ENCODE results near the gene UCK2.

UCK2 gene

DNA sequence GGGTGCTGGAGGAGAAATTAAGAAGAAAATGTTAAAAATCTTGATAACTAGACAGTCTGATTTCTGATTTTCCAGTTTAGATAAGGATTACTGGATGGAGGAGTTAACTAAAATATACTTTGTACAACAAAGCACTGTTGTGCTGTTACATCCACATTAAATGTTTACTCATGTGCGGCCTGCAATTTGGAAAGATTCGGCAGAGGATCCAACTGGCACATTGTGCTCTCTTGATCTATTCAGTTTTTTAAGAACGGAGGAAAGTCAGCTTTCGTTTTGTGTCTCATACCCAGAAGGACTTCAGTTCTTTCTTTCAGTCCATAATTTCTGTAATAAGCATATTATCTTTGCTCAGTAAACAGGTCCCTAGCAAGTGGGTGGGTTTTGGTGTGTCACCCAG is 52.5 kb downstream of the UCK2 start:
- DNase-seq (ENCODE audit: low spot score), result no peak

DNA sequence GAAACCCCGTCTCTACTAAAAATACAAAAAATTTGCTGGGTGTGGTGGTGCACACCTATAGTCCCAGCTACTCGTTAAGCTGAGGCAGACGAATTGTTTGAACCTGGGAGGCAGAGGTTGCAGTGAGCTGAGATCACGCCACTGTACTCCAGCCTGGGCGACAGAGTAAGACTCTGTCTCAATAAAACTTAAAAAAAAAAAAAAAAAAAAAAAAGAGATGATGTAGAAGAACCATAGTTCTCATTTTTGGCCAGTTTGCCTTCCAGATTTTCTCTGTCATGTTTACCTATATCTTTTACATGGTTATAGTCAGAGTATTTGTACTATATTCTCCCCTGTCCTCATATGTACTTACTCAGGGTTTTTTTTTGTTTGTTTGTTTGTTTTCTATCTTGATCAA is 53.6 kb downstream of the UCK2 start:
- no peak for DNase-seq (ENCODE audit: low spot score)

DNA sequence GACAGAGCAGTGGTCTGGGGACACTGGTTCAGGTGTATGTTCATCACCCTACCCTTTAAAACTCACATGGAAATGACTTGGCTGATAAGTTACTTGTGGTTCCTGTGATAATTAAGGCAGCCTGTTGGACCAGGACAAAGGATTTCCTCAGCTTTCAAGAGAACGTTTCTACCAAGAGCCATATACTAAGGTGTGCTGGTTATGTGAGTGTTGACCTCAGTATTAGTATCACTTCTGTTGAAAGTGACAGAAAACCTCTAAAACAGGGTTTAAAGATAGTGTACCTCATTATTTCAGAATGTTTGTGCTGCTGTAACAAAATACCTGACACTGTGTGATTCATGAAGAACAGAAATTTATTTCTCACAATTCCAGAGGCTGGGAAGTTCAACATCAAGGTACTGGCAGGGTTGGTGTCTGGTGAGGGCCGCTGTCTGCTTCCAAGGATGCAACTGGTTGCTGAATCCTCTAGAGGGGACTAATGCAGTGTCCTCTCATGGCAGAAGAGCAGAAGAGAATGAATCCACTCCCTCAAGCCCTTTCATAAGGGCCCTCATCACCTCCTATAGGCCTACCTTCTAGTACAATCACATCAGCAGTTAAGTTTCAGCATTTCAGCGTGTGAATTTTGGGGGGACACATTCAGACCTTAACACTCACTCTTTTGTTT is 54.9 kb downstream of the UCK2 start:
- no peak for DNase-seq (ENCODE audit: low spot score)

DNA sequence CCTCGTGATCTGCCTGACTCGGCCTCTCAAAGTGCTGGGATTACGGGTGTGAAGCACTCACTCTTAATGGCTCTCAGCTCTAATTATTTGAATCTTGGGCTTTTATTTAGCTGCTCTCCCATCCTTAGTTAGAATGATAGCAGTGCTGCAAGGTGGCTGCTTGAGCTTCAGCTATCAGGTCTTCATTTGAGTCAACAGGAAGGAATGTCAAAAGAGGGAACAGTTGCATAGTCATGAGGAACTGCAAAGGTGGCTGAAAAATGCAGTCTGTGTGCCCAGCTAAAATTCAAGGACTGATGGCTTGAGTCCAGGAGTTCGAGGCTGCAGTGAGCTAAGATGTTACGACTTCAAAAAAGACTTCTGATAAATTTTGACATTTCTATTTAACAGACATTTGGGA is 55.6 kb downstream of the UCK2 start:
- DNase-seq (ENCODE audit: low spot score), result no peak

DNA sequence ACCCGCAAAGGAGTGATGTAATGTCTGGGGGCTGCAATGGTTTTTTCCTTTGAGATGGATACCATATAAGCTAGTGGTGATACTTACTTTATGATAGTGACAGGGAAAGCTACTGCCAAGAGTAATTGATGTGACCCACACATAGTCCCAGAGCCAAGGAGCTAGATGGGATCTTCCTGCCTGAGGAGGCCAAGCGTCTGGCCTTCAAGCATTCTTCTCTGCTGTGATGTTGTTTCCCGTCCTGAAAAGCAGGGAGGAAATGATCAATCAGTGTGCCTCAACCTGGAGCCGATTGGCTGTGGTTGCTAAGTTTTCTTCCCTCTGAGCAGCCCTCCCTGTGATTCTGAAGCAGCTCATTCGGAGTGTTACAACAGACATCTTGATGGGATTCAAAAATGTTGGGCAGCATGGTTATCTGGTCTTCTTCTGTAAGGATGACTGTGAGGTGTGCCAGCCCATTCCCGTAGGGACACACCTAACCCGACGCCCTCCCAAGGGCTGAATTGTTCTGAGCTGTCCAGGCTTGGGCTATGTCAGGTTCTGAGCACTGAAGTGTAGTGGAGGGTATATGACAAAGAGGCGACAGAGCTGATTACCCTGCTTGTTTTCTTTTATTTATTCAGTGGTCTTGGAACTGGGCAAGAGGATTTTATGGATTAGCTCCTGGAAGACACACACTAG is 56.7 kb downstream of the UCK2 start:
- DNase-seq (ENCODE audit: low spot score), result no peak

DNA sequence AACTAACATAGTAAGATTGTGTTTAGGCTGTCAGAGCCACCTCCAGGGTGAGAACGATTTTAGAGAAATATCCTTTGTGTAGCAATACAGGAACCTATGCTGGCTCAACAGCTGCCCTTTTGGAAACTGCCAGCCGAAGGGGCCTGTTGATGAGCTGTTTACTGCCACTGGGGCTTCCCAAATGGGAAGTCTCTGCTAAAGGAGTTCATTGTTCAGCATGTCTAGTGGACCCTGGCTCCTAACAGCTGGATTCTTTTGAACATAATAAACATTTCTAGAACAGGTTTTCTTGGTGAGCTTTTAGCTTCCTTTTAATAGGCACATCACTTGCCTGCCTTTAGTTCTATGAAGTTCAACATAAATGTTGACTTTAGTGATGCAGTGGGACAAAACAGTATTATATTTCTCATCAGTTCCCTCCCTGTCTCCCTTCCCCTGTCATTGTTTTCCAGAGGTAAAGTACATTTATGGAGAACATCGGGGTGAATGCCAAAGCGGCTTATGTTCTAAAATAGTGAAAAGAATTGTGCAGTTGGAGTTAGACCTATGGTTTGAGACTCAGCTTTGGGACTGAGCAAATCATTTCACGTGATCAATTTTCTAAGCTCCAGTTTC is 57.4 kb downstream of the UCK2 start:
- DNase-seq (ENCODE audit: low spot score), result no peak

DNA sequence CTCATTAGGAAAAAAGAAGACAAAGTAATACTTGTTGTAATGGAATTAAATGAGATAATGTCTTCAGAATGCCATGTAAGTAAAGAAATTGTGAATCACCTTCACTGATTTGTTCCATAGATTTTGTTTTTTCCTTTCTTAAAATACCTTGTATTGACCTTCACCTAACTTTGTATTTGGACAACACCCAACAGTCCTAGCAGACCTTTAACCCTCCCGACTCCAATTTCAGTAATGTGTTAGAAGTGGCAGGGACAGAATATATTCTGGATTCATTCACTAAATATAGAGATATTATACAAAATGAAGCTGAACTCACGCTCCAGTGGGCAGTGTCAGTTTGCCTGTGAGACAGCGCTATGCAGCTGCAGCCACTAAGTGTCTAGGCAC is 57.9 kb downstream of the UCK2 start:
- no peak for DNase-seq (ENCODE audit: low spot score)

DNA sequence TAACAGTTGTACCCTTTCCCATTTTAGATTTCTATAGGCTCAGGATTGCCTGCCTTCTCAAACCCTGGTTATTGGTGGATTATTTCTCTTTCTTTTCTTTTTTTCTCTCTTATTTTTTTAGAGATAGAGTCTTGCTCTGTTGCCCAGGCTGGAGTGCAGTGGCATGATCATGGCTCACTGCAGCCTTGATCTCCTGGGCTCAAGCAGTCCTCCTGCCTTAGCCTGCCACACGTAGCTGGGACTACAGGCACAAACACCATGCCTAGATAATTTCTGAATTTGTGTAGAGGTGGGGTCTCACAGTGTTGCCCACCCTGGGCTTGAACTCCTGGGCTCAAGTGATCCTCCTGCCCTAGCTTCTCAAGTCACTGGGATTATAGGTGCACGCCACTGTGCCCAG is 58.8 kb downstream of the UCK2 start:
- DNase-seq (ENCODE audit: low spot score), result no peak

DNA sequence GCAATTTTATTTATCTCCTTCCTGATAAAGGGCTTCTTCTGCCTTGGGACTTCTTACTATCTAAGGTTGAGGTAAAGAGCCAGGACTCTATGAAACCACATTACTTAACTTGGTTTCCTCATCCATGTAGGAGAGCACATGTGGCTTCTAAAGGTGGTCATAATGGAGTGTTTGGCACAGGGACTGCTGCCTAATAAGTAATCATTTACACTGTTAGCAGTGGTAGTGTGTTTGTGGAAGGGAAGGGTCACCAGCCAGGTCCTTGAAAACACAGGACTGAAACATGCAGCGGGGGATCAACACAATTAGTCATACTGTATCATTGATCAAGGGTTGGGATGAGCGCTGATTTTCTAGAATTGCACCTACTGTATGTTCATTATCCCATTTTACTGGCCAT is 59.6 kb downstream of the UCK2 start:
- DNase-seq (ENCODE audit: low spot score), result no peak

DNA sequence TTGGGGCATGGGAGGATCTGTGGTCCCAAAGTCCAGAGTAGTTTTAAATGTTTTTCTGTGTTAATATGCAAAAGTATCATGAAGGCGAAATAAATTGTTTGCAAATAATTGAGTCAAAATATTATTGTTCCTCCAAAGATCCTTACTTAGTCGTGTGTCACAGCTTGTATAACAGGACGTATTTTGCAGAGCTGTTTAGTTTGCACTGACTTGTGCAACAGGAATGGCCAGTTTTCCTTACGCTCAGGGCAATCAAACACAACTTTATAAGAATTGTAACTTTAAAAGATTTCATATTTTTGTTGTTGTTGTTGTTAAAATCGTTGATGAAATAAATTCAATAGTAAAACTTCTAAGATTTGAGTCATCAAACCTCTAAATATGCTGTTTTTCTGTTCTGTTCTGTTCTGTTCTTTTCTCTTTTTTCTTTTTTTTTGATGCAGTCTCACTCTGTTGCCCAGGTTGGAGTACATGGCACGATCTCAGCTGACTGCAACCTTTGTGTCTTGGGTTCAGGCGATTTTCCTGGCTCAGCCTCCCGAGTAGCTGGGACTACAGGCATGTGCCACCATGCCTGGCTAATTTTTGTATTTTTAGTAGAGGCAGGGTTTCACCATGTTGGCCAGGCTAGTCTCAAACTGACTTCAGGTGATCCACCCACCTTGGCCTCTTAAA is 60.6 kb downstream of the UCK2 start:
- DNase-seq (ENCODE audit: low spot score), result no peak

DNA sequence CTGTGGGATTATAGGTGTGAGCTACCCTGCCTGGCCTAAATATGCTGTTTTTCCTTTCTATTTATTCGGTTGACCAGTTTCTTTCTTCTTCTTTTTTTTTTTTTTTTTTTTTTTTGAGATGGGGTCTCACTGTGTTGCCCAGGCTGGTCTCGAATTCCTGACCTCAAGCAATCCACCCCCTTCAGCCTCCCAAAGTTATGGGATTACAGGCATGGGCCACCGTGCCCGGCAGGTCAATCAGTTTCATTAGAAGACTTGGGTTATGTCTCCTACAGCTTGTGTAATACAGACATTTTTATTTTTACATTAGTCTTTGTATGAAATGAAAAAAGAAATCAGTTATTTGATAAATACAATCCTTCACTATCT is 61.1 kb downstream of the UCK2 start:
- DNase-seq (ENCODE audit: low spot score), result no peak

DNA sequence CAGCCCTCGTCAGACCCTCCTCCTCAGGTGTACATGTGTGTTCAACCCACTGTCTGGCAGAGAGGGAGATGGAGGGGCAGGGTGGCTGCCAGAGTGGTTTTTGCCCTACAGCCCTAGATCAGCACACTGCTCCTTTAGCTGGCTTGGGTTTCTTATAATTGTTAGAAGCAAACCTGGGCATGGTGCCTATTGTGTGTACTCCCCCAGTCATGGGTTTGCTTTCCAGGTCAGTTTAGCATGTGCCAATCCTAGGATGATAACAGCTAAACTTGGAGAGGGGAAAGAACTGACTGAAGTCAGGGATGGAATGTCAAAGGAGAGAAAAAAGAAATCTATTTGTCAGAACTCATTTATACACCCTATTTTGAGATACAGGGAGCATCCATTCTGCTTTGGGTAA is 63.3 kb downstream of the UCK2 start:
- no peak for DNase-seq (ENCODE audit: low spot score)

DNA sequence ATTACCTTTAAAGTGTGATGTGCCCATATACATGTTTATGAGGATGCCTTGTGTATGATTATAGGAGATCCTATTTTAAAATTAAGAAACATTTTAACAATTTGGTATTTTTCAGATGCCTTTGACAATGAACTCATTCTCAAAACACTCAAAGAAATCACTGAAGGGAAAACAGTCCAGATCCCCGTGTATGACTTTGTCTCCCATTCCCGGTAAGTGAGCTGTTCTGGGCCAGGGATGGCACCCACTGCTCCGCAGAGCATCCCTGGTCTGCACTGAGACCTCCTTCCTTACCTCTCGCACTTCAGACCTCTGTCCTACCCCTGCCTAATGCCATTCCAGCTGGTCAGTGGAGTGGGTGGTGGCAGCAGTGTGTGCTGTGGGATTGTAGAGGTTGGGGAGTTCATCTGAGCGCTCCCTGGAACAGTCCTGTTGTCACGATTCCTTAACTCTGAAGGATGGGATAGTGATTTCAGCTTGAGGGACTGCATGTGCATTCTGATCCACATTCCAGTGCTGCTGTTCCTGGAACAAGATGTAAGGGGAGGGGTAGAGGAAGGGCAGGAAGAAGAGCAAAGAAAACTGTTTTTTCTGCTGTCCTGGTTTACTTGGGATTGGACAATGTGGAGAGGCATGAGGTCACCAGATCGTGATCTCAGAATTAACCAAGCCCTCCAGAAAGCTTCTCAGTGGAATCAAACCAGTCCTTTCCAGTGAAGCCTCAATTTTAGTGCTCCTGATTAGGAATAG is 63.9 kb downstream of the UCK2 start:
- no peak for DNase-seq (ENCODE audit: low spot score)

DNA sequence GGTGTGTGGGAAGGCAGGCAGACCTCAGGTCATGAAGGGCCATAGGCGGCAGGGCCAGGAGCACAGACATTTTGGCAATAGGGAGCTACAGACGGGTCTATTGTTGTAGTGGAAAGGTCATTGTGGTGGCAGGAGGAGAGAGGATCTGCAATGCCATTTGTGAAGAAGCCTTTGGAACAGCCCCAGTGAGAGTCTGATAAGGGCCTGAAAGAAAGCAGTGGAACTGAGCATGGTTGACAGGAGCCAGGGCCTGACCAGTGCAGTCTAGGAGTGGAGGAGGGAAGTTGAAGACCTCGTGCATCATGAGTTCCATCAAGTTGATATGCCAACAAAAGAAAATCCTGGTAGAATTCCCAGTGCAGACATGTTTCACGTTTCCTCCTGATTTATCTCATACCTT is 65.5 kb downstream of the UCK2 start:
- no peak for DNase-seq (ENCODE audit: low spot score)

DNA sequence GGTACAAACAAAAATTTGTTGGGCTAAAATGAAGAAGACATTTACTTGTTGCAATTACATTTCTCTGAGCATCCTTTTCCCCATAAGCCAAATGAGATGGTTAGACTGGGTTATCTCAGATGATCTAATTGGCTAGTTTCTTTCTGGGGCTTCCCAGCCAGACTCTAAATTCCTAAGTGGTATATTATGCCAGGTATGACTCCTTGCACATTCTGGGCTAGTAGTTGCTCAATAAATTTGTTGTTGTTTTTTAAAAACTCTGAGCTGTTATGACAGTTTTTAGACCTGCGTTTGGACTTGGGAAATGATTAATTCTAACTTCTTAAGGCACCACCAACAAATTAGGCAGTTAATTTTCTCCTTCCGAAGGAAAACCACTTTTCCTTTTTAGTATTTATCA is 66.1 kb downstream of the UCK2 start:
- no peak for DNase-seq (ENCODE audit: low spot score)

DNA sequence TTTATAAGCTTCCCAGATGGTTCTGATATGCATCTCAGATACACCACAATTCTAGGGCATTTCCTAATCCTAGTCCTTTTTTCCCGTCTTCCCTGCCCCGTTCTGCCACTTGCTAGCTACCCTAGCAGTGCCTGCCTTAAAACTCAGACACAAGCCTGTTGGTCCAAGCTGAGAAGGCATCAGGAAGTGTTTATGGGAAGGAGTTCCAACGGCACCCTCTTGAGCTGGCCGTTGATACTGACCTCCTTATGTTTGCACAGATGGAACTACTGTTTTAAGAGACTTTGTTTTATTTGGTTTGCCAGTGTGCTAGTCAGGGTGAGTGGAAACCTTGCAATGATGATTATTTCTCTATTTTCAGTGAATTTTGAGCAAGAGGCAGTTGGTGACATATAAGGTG is 67.2 kb downstream of the UCK2 start:
- DNase-seq (ENCODE audit: low spot score), result no peak

DNA sequence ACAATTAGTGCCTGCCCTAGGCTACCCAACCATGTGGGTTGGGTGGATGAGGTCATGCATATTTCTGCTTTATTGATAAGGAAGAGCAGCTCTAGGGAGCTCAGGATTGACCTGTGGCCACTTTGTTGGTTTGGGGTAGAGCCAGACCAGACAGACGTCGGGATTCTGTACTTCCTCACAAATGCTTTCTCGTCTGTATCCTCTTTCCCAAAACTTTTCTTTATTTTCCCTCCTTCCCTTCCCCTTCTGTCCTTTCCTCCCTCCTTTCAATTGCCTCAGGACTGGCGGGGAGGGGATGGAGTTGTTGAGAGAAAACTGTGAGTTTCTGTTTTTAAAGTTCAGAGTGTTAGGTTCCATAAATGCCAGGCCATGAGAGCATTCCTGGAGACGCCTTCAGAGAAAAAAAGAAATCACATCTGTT is 68.0 kb downstream of the UCK2 start:
- DNase-seq (ENCODE audit: low spot score), result no peak

DNA sequence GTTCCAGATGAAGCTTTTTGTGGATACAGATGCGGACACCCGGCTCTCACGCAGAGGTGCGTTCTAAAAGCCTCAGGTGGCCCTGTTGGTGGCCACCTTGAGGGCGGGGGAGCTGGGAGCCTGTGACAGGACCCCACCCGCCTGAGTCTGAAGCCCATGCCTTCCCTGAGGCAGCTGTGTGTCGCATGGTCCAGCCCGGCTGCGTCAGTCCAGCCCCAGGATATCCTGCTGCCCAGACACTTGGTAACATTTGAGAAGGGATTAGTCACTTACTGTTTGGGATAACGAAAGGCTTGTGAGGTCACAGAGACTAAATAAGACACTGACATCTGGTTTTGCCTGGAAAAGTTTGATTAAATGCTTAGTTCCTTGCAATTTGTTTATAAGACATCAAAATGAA is 68.9 kb downstream of the UCK2 start:
- DNase-seq (ENCODE audit: low spot score), result no peak

DNA sequence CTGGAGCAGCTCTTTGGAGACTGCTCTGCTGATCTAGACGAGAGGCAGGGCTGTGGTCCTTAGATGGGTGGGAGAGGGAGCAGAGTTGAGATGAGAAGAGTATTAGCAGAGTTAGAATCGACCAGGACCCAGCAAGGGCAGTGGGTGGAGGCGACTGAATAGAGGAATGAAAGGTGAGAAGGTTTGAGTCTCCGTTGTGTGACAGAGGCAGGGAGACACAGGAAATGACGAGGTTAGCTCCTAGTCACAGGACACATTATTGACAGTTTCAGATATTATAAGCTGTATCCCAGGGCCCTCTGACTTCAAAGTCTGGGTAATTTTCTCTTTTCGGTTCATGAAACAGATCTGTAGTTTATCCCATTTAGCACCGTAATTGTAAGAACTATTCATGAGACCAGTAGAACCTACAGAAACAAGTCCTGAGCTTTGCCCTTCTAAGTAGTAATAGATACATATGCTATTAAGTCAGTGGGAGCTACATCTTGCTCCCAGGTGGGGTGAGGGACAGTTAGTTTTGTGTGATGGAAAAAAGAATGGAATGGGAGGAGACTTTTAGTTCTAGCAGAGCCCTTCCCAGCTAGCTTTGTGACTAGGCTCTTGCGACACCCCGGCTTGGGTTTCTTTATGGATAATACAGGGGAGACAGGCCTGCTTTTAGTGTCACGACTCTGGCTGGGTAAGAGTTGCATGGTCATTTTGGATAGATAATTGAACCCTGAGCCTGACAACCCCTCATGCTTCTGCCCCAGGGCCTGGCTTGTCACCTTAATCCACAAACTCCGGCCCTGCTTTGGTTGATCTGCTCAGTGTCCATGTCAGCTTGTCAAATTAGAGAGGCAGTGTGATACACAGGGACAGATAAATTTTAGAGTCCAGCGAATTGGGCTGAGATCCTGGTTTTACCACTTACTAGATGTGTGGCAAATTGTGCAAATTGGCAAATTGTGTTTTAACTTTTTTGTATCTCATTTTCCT is 70.2 kb downstream of the UCK2 start:
- DNase-seq (ENCODE audit: low spot score), result no peak

DNA sequence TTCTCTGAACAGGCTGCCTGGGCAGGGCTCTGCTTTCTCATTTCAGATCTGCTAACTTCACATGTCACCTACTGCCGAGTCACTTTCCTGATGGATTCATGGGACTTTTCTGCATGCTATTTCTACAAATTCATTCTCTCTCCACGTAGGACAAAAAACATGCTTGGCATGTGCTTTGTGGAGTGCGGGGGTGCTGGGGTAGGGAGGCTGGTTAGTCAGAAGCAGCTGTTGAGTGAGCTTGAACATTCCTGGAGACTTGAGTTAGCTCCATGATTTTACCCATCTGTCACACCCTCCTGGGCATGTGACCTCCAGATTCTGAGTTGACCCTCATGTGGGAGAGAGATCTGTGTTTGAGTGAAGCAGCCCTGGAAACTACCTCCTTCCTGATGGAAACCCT is 71.4 kb downstream of the UCK2 start:
- DNase-seq (ENCODE audit: low spot score), result no peak

DNA sequence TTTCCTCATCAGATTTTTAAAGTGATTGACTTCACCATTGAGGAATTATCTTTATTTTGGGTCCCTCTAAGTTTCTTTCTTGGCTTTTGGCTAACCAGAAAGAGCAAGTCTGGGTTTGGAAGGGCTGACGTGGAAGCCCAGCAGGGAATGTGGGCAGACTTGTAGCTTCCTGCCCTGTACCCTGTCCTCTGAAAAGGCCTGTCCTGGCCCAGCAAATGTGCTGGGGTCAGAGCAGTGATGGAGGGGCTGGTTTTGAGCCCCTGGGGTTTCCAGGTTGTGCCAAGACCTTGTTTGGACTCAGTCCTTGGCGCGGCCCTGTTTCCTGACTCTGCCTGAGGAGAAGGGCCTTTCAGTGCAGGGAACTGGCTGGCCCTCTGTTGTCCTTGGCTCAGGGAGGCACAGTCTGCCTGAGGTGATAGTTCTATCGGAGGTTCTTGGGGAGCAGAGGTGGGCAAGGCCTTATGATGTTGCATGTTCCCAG is 72.1 kb downstream of the UCK2 start:
- no peak for DNase-seq (ENCODE audit: low spot score)

All from CD4-positive, alpha-beta T cell treated with Interleukin-6 at 100 ng/mL for 8 hours (primary cell).